GM12874 (cell line): ENCODE measurements around the gene GABARAPL1.

ENCODE experiments used
- CTCF ChIP-seq: IDR thresholded peaks from 2 replicates; pipeline ENCODE4 v1.5.1; 2011; ENCODE audit warnings: low read depth, mild to moderate bottlenecking, control low read depth, low read length, moderate library complexity; ENCODE audit not compliant: insufficient read depth

Gene GABARAPL1

DNA sequence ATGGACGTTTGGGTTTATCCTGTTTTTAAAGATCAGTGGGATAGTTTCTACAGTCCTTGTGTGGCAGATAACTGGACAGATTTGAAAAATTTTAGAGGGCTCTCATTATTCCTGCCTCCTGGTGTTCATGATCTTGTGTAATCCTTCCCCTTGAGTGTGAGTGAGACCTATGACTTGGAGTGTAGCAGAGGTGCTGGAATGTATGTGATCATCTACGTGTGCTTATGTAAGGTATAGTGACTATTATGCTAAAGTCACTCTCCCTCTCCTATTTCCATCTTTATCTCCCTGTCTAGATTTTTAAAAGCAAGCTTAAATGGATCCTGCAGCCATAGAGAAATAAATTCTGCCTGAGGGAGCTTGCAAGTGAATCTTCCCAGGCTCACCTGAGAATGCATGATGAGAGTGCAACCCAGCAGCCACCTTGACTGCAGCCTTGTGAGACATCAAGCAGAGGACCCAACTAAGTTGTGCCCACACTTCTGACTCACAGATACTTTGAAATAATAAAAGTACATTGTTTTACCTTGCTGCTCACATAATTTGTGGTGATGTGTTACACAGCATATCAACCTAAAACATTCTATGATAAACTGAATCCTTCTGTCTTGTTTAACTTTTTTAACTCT, 37.6 kb upstream of the GABARAPL1 start:
- no peak for TF ChIP-seq CTCF

- TF ChIP-seq CTCF: no peak
Observed at GRCh38 chr12:10175846-10176636, 36.6 kb upstream of the GABARAPL1 start.

GRCh38 chr12:10178821-10179220, 33.9 kb upstream of the GABARAPL1 start, which contains the start of gene TMEM52B:
Gene TMEM52B, plus strand, starts transcription at chr12:10179032. Its CDS starts 543 bp downstream, at chr12:10179575.
- no peak for TF ChIP-seq CTCF

GRCh38 chr12:10179776-10180181, 32.9 kb upstream of the GABARAPL1 start:
- no peak for TF ChIP-seq CTCF

DNA sequence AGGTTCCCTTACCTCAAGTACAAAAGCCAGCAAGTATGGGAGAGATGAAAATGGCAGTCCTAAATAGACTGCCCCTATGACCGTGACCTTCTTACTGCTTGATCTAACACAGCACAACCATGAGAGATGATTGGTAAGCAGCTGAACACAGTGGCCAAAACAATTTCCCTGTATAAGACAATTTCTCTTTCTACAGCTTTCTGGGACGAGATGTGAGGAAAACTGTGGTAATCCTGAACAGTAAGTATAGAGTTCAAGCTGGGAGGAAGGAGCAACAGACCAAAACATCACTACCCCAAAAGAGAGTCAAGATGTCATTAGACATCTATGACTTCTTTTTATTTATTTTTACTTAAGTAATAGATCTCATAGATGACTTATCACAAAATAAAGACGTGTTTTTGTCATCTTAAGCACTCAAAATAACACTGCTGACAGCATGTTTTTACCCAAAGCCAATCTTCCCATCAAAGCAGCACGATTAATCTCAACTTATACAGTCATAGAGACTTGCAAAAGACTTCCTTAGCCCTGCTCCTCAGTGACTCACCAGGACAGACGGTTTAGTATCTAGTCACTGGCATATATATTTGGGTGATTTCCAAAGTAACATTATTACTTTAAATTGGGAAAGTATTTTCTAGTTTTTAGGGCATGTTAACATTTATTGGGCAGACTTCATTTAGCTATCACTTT, 30.2 kb upstream of the GABARAPL1 start:
- no peak for TF ChIP-seq CTCF

- no peak for TF ChIP-seq CTCF
Observed at GRCh38 chr12:10184261-10184843, 28.3 kb upstream of the GABARAPL1 start.

GRCh38 chr12:10186299-10186698, 26.4 kb upstream of the GABARAPL1 start:
- TF ChIP-seq CTCF: no peak
